ENCODE measurements around the gene ADAM10.

- TF ChIP-seq CTCF (IDR thresholded peaks at IDR 0.05) (no peak), POLR2A (IDR thresholded peaks at IDR 0.05) (no peak)
Measured at GRCh38 chr15:58777107-58777506, 27.6 kb upstream of the ADAM10 start.

Data from Peyer's patch (tissue), 4 donors.